ENCODE results near the gene MEFV.

DNA sequence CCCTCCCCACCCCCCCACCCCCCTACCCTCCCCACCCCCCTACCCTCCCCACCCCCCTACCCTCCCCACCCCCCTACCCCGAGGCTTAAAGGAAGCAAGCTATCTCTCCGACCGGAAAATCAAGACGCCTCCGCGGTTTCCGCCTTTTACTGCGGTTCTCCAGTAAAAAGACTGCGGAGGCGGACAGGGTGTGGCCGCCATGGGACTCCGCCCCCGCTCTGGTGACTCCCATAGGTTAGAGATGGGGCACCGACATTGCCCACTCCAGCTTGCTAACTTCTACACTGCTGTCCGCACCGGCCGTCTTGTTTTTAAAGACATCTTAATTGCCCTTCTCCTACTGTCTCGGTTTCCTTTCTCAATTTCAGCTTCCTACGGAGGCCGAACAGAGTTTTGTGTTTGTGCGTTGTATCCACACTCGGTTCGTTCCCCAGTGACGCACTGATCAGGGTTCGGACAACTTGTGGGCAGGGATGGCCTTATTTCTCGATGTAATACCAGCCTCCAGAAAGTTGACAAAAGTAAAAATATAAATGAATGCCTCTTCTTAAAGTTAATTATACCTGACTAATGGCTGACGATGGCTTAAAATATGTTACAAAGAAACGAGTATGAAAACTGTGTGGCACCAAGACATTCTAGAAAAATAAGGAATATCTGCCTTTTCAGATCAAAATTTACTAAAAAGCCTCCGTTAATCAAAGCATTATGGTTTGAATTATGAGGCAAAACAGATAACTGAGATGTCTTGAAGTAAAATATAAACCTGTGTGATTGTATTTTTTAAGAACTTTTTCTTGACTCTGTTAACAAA lies 20.4 kb downstream of the MEFV start:
- TF ChIP-seq POLR2A (IDR thresholded peaks at IDR 0.05; ENCODE audit: low read depth, low read length) = no peak
- TF ChIP-seq, protein P1, sequence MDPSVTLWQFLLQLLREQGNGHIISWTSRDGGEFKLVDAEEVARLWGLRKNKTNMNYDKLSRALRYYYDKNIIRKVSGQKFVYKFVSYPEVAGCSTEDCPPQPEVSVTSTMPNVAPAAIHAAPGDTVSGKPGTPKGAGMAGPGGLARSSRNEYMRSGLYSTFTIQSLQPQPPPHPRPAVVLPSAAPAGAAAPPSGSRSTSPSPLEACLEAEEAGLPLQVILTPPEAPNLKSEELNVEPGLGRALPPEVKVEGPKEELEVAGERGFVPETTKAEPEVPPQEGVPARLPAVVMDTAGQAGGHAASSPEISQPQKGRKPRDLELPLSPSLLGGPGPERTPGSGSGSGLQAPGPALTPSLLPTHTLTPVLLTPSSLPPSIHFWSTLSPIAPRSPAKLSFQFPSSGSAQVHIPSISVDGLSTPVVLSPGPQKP (IDR thresholded peaks at IDR 0.05; ENCODE audit: borderline replicate concordance, low read depth, low read length) = no peak
- TF ChIP-seq, protein P2, sequence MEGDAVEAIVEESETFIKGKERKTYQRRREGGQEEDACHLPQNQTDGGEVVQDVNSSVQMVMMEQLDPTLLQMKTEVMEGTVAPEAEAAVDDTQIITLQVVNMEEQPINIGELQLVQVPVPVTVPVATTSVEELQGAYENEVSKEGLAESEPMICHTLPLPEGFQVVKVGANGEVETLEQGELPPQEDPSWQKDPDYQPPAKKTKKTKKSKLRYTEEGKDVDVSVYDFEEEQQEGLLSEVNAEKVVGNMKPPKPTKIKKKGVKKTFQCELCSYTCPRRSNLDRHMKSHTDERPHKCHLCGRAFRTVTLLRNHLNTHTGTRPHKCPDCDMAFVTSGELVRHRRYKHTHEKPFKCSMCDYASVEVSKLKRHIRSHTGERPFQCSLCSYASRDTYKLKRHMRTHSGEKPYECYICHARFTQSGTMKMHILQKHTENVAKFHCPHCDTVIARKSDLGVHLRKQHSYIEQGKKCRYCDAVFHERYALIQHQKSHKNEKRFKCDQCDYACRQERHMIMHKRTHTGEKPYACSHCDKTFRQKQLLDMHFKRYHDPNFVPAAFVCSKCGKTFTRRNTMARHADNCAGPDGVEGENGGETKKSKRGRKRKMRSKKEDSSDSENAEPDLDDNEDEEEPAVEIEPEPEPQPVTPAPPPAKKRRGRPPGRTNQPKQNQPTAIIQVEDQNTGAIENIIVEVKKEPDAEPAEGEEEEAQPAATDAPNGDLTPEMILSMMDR (conservative IDR thresholded peaks at IDR 0.05; ENCODE audit: low read depth, low read length) = no peak
- no peak for TF ChIP-seq NFE2L2 (IDR thresholded peaks at IDR 0.05; ENCODE audit: low read depth, low read length)
- TF ChIP-seq RAD21 (IDR thresholded peaks at IDR 0.05; ENCODE audit: low read length) = no peak
- TF ChIP-seq MXI1 (IDR thresholded peaks at IDR 0.05; ENCODE audit: borderline replicate concordance, low read depth, low read length) = no peak
- TF ChIP-seq MAFK (IDR thresholded peaks at IDR 0.05; ENCODE audit: low read depth, low read length) = no peak
- TF ChIP-seq, protein P3, sequence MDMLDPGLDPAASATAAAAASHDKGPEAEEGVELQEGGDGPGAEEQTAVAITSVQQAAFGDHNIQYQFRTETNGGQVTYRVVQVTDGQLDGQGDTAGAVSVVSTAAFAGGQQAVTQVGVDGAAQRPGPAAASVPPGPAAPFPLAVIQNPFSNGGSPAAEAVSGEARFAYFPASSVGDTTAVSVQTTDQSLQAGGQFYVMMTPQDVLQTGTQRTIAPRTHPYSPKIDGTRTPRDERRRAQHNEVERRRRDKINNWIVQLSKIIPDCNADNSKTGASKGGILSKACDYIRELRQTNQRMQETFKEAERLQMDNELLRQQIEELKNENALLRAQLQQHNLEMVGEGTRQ (IDR thresholded peaks at IDR 0.05; ENCODE audit: low read depth, low read length) = no peak
- no peak for TF ChIP-seq CHD1 (IDR thresholded peaks at IDR 0.05; ENCODE audit: low read depth, low read length)
- TF ChIP-seq RFX5 (IDR thresholded peaks at IDR 0.05; ENCODE audit: low read depth, low read length) = no peak
- no peak for TF ChIP-seq RCOR1 (IDR thresholded peaks at IDR 0.05; ENCODE audit: insufficient replicate concordance, low read length)

All from IMR-90 (cell line).